ENCODE data around the gene AP2A2.

Gene AP2A2

GRCh38 chr11:1041471-1041870 lies 115.8 kb downstream of the AP2A2 start:
- DNase-seq (ENCODE audit: low read depth, low spot score) = no peak
- Histone ChIP-seq H3K27ac (no peak overlapping the region), H3K9ac (ENCODE audit: insufficient read length) (no peak overlapping the region)

GRCh38 chr11:1041936-1042608 lies 116.4 kb downstream of the AP2A2 start:
- H3K9ac ChIP-seq (ENCODE audit: insufficient read length) = no peak overlapping the region
- TF ChIP-seq FOXP2 (optimal IDR thresholded peaks at IDR 0.05; ENCODE audit: control extremely low read depth, extremely low read length, insufficient read depth) (no peak), POLR2AphosphoS5 (IDR thresholded peaks at IDR 0.05; ENCODE audit: borderline replicate concordance, low read depth, low read length) (no peak), EZH2 (IDR thresholded peaks at IDR 0.05) (no peak)
- H3K4me3 ChIP-seq = no peak overlapping the region
- H3K9me3 ChIP-seq (ENCODE audit: low read depth, low read length) = no peaks in the 10 kb centered on the region
- DNase-seq (ENCODE audit: low read depth, low spot score) = no peak
- no peak overlapping the region for H3K27ac ChIP-seq
- H3K36me3 ChIP-seq (ENCODE audit: insufficient read depth, low read length) = no peaks in the 10 kb centered on the region

More at GRCh38 chr11:1041471-1041870, 115.8 kb downstream of the AP2A2 start:
- TF ChIP-seq POLR2AphosphoS5 (IDR thresholded peaks at IDR 0.05; ENCODE audit: borderline replicate concordance, low read depth, low read length) = no peak
- TF ChIP-seq EZH2 (IDR thresholded peaks at IDR 0.05) = no peak
- no peaks in the 10 kb centered on the region for H3K36me3 ChIP-seq (ENCODE audit: insufficient read depth, low read length)
- no peaks in the 10 kb centered on the region for H3K9me3 ChIP-seq (ENCODE audit: low read depth, low read length)
- H3K4me3 ChIP-seq = no peak overlapping the region

GRCh38 chr11:1042626-1043562 lies 117.2 kb downstream of the AP2A2 start:
- no peak overlapping the region for H3K4me3 ChIP-seq
- TF ChIP-seq POLR2AphosphoS5 (IDR thresholded peaks at IDR 0.05; ENCODE audit: borderline replicate concordance, low read depth, low read length) = no peak
- no peak for TF ChIP-seq FOXP2 (optimal IDR thresholded peaks at IDR 0.05; ENCODE audit: control extremely low read depth, extremely low read length, insufficient read depth)
- TF ChIP-seq EZH2 (IDR thresholded peaks at IDR 0.05) = no peak
- peak overlapping the region; percentile 45 for H3K9ac ChIP-seq (ENCODE audit: insufficient read length)
- no peaks in the 10 kb centered on the region for H3K9me3 ChIP-seq (ENCODE audit: low read depth, low read length)
- peak overlapping the region; percentile 97 for H3K27ac ChIP-seq
- DNase-seq (ENCODE audit: low read depth, low spot score) = no peak
- no peaks in the 10 kb centered on the region for H3K36me3 ChIP-seq (ENCODE audit: insufficient read depth, low read length)

- Histone ChIP-seq H3K27ac (peak overlapping the region; percentile 97), H3K9me3 (ENCODE audit: low read depth, low read length) (no peaks in the 10 kb centered on the region), H3K9ac (ENCODE audit: insufficient read length) (peak overlapping the region; percentile 45), H3K36me3 (ENCODE audit: insufficient read depth, low read length) (no peaks in the 10 kb centered on the region), H3K4me3 (peak overlapping the region; percentile 28)
- DNase-seq (ENCODE audit: low read depth, low spot score) = no peak
- TF ChIP-seq EZH2 (IDR thresholded peaks at IDR 0.05) (no peak), FOXP2 (optimal IDR thresholded peaks at IDR 0.05; ENCODE audit: control extremely low read depth, extremely low read length, insufficient read depth) (no peak), POLR2AphosphoS5 (IDR thresholded peaks at IDR 0.05; ENCODE audit: borderline replicate concordance, low read depth, low read length) (no peak)
Observed at GRCh38 chr11:1043563-1044096, 118.0 kb downstream of the AP2A2 start.

- H3K36me3 ChIP-seq (ENCODE audit: insufficient read depth, low read length) = no peaks in the 10 kb centered on the region
- TF ChIP-seq POLR2AphosphoS5 (IDR thresholded peaks at IDR 0.05; ENCODE audit: borderline replicate concordance, low read depth, low read length) (no peak), FOXP2 (optimal IDR thresholded peaks at IDR 0.05; ENCODE audit: control extremely low read depth, extremely low read length, insufficient read depth) (no peak), EZH2 (IDR thresholded peaks at IDR 0.05) (no peak)
- peak overlapping the region; percentile 28 for H3K4me3 ChIP-seq
- peak overlapping the region; percentile 45 for H3K9ac ChIP-seq (ENCODE audit: insufficient read length)
- H3K9me3 ChIP-seq (ENCODE audit: low read depth, low read length) = no peaks in the 10 kb centered on the region
- peak overlapping the region; percentile 97 for H3K27ac ChIP-seq
- DNase-seq (ENCODE audit: low read depth, low spot score) = peak; percentile 67
Observed at GRCh38 chr11:1044160-1044559, 118.5 kb downstream of the AP2A2 start.

- Histone ChIP-seq H3K4me3 (peak overlapping the region; percentile 21; the same call in 1 of the 2 replicates), H3K36me3 (ENCODE audit: insufficient read depth, low read length) (no peaks in the 10 kb centered on the region), H3K9ac (ENCODE audit: insufficient read length) (peak overlapping the region; percentile 57), H3K27ac (peak overlapping the region; percentile 97), H3K9me3 (ENCODE audit: low read depth, low read length) (no peaks in the 10 kb centered on the region)
- no peak for DNase-seq (ENCODE audit: low read depth, low spot score)
- TF ChIP-seq FOXP2 (optimal IDR thresholded peaks at IDR 0.05; ENCODE audit: control extremely low read depth, extremely low read length, insufficient read depth) (no peak), EZH2 (IDR thresholded peaks at IDR 0.05) (no peak), POLR2AphosphoS5 (IDR thresholded peaks at IDR 0.05; ENCODE audit: borderline replicate concordance, low read depth, low read length) (no peak)
Observed at GRCh38 chr11:1047595-1048156, 122.0 kb downstream of the AP2A2 start.

GRCh38 chr11:1048375-1049070 lies 122.9 kb downstream of the AP2A2 start:
- H3K9ac ChIP-seq (ENCODE audit: insufficient read length) = no peak overlapping the region
- DNase-seq (ENCODE audit: low read depth, low spot score) = no peak
- no peaks in the 10 kb centered on the region for H3K9me3 ChIP-seq (ENCODE audit: low read depth, low read length)
- no peak overlapping the region for H3K27ac ChIP-seq
- H3K4me3 ChIP-seq = no peak overlapping the region
- no peaks in the 10 kb centered on the region for H3K36me3 ChIP-seq (ENCODE audit: insufficient read depth, low read length)
- TF ChIP-seq FOXP2 (optimal IDR thresholded peaks at IDR 0.05; ENCODE audit: control extremely low read depth, extremely low read length, insufficient read depth) = no peak

- Histone ChIP-seq H3K9ac (ENCODE audit: insufficient read length) (no peak overlapping the region), H3K9me3 (ENCODE audit: low read depth, low read length) (no peaks in the 10 kb centered on the region), H3K4me3 (no peak overlapping the region), H3K27ac (no peak overlapping the region), H3K36me3 (ENCODE audit: insufficient read depth, low read length) (no peaks in the 10 kb centered on the region)
- no peak for TF ChIP-seq FOXP2 (optimal IDR thresholded peaks at IDR 0.05; ENCODE audit: control extremely low read depth, extremely low read length, insufficient read depth)
- no peak for TF ChIP-seq EZH2 (IDR thresholded peaks at IDR 0.05)
- no peak for TF ChIP-seq POLR2AphosphoS5 (IDR thresholded peaks at IDR 0.05; ENCODE audit: borderline replicate concordance, low read depth, low read length)
- DNase-seq (ENCODE audit: low read depth, low spot score) = no peak
Observed at GRCh38 chr11:1049071-1049405, 123.4 kb downstream of the AP2A2 start.

All from SK-N-MC (cell line).